HepG2 (cell line): ENCODE results near the gene LEMD2. TPM values are rescaled to one million over a fixed set of nuclear protein-coding genes. Genes with fewer than 3 reads are reported as not detected.

Experiments used
- AHR ChIP-seq: IDR thresholded peaks from 2 replicates; pipeline ENCODE4 v1.6.1; 2018; ENCODE audit warnings: missing genetic modification reagents, missing compliant biosample characterization
- BRCA1 ChIP-seq: sonication (generic); formaldehyde crosslinking; IDR thresholded peaks from 2 replicates; pipeline ENCODE4 v1.4.0; 2020; ENCODE audit warnings: missing genetic modification reagents
- CBX5 ChIP-seq: sonication (generic); formaldehyde crosslinking; IDR thresholded peaks from 2 replicates; pipeline ENCODE4 v1.4.0; 2020; ENCODE audit warnings: missing genetic modification reagents, borderline replicate concordance
- FOXP1 ChIP-seq, 2 experiments: fragments of 450-650 bp in 1 of 2; IDR thresholded peaks; 2 replicates each; pipeline ENCODE4 v1.6.1; 2017 to 2018; ENCODE audit warnings: antibody characterized with exemption in 1 of 2
- KDM1A ChIP-seq: IDR thresholded peaks from 2 replicates; pipeline ENCODE4 v1.6.1; 2016; ENCODE audit warnings: missing compliant biosample characterization
- MBD4 ChIP-seq: IDR thresholded peaks from 2 replicates; pipeline ENCODE4 v1.6.1; 2012; ENCODE audit warnings: low read length, inconsistent platforms, borderline replicate concordance
- MTA3 ChIP-seq: sonication (generic); formaldehyde crosslinking; IDR thresholded peaks from 2 replicates; pipeline ENCODE4 v1.4.0; 2020; ENCODE audit warnings: missing genetic modification reagents
- NKX3-1 ChIP-seq: sonication (generic); formaldehyde crosslinking; IDR thresholded peaks from 2 replicates; pipeline ENCODE4 v1.5.0; 2020; ENCODE audit warnings: missing genetic modification reagents
- NR1H2 ChIP-seq: sonication (generic); formaldehyde crosslinking; IDR thresholded peaks from 2 replicates; pipeline ENCODE4 v1.8.1; 2022; ENCODE audit warnings: low read depth, missing genetic modification reagents, borderline replicate concordance
- PTBP1 ChIP-seq: fragments of 200-400 bp; formaldehyde crosslinking; IDR thresholded peaks from 2 replicates; pipeline ENCODE4 v1.6.1; 2018; ENCODE audit warnings: low read length, low read depth; ENCODE audit not compliant: poor library complexity, severe bottlenecking
- SETDB1 ChIP-seq: sonication (generic); formaldehyde crosslinking; IDR thresholded peaks from 2 replicates; pipeline ENCODE4 v1.5.1; 2020; ENCODE audit warnings: missing genetic modification reagents, mild to moderate bottlenecking, borderline replicate concordance
- SPEN ChIP-seq: sonication (generic); formaldehyde crosslinking; IDR thresholded peaks from 2 replicates; pipeline ENCODE4 v1.5.1; 2020; ENCODE audit warnings: low read depth, mild to moderate bottlenecking, missing genetic modification reagents
- TMF1 ChIP-seq: sonication (generic); formaldehyde crosslinking; IDR thresholded peaks from 2 replicates; pipeline ENCODE4 v1.8.1; 2022; ENCODE audit warnings: low read depth, missing genetic modification reagents
- ZBTB3 ChIP-seq: sonication (generic); formaldehyde crosslinking; IDR thresholded peaks from 2 replicates; pipeline ENCODE4 v1.4.0; 2020; ENCODE audit warnings: low read depth, mild to moderate bottlenecking, moderate library complexity, missing genetic modification reagents, borderline replicate concordance
- ZKSCAN8 ChIP-seq: IDR thresholded peaks from 2 replicates; pipeline ENCODE4 v1.6.1; 2016; ENCODE audit warnings: borderline replicate concordance, missing genetic modification reagents, missing compliant biosample characterization
- ZNF12 ChIP-seq: sonication (generic); formaldehyde crosslinking; IDR thresholded peaks from 2 replicates; pipeline ENCODE4 v1.5.0; 2020; ENCODE audit warnings: missing genetic modification reagents
- ZNF724P ChIP-seq: sonication (generic); formaldehyde crosslinking; IDR thresholded peaks from 2 replicates; pipeline ENCODE4 v1.8.0; 2022; ENCODE audit warnings: missing genetic modification reagents, borderline replicate concordance
- ZNF772 ChIP-seq: sonication (generic); formaldehyde crosslinking; IDR thresholded peaks from 2 replicates; pipeline ENCODE4 v1.5.0; 2020; ENCODE audit warnings: mild to moderate bottlenecking, missing genetic modification reagents
- ZSCAN12 ChIP-seq: sonication (generic); formaldehyde crosslinking; IDR thresholded peaks from 2 replicates; pipeline ENCODE4 v1.9.0; 2021; ENCODE audit warnings: mild to moderate bottlenecking, missing genetic modification reagents
- polyA plus RNA-seq, 8 experiments: library from polyadenylated mRNA; depleted of rRNA in 3 of 8; stranded (reverse) in 7 of 8; unstranded in 1 of 8; fragments of >200 nt; fragmentation: Illumina TruSeq in 4 of 8; extraction: Trizol in 4 of 8; gene quantifications; 2 replicates each; pipeline versions ENCODE4 v1.2.1 to v1.2.3, GENCODE V29; 2011 to 2016; ENCODE audit warnings: low read depth in 4 of 8, missing spikeins in 1 of 8, mixed read lengths in 1 of 8; ENCODE audit not compliant: insufficient read depth in 1 of 8
- total RNA-seq, 5 experiments: library from RNA; depleted of rRNA; stranded (reverse); fragments of >200 nt; fragmentation: Illumina TruSeq; extraction: Trizol; gene quantifications; 2 replicates each; pipeline ENCODE4 v1.2.3, GENCODE V29; 2016; ENCODE audit warnings: low read depth in 1 of 5
- TF ChIP-seq, protein P1 (sequence below): IDR thresholded peaks from 2 replicates; pipeline ENCODE4 v1.6.1; 2016; ENCODE audit warnings: low read depth, control low read depth
- TF ChIP-seq, protein P2 (sequence below): IDR thresholded peaks from 2 replicates; pipeline ENCODE4 v1.4.0; 2020; ENCODE audit warnings: mild to moderate bottlenecking, missing genetic modification reagents
- TF ChIP-seq, protein P3 (sequence below): sonication (generic); formaldehyde crosslinking; IDR thresholded peaks from 2 replicates; pipeline ENCODE4 v1.4.0; 2020; ENCODE audit warnings: missing genetic modification reagents, borderline replicate concordance

Gene LEMD2
- total and polyA plus RNA-seq, 2 of the 13 experiments (the other 11 are each of a cell fraction or from before 2014, with no cell fraction given): 45.2 to 62.9 TPM

DNA sequence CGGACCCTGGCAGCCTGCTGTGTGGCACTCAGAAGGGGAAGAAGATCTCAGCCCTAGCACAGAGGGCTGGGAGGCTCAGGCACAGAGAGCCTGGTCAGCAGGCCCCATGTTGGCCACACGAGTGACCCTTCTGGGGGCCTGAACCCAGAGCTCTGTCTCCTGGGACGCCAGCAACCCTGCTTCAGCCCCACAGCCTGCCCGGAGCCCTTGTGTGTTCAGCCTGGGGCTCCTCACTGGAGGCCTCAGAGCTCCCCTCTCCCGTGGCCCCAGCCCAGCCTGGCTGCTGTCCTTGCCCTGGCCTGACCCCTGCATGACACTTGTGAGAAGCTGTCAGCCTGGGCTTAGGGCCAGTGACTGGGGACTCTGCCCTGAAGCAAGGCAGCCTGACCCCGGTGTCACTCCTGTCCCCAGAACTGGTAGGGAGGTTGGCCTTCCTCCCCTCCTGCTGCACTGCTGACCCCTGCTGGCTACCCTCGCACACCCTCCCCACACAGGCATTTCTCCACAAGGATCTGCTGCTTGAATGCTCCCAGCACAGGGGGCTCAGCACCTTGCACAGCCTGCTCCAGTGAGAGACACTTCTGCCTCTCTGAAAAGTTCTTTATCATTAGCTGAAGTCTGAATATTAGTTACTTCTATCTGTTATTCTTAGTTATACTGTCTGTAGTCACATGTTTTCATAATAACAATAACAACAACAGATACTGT, 26.9 kb downstream of the LEMD2 start (continued):
- peak; percentile 75; the same call in 1 of the 2 replicates for TF ChIP-seq CBX5
- TF ChIP-seq ZNF772 (CRISPR knock-in tag): peak; percentile 93
- peak; percentile 61; the same call in 1 of the 2 replicates for TF ChIP-seq BRCA1 (CRISPR knock-in tag)
- peak; percentile 79; the same call in 1 of the 2 replicates for TF ChIP-seq ZKSCAN8 (CRISPR knock-in tag)
- no peak for TF ChIP-seq ZBTB3 (CRISPR knock-in tag)
- TF ChIP-seq PTBP1: no peak
- peak; percentile 73 for TF ChIP-seq SPEN (CRISPR knock-in tag)
- TF ChIP-seq, protein P1, sequence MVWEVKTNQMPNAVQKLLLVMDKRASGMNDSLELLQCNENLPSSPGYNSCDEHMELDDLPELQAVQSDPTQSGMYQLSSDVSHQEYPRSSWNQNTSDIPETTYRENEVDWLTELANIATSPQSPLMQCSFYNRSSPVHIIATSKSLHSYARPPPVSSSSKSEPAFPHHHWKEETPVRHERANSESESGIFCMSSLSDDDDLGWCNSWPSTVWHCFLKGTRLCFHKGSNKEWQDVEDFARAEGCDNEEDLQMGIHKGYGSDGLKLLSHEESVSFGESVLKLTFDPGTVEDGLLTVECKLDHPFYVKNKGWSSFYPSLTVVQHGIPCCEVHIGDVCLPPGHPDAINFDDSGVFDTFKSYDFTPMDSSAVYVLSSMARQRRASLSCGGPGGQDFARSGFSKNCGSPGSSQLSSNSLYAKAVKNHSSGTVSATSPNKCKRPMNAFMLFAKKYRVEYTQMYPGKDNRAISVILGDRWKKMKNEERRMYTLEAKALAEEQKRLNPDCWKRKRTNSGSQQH (CRISPR knock-in tag): no peak
- no peak for TF ChIP-seq FOXP1 (IDR thresholded peaks at IDR 0.05)
- peak; percentile 49; the same call in 1 of the 2 replicates for TF ChIP-seq FOXP1 (CRISPR knock-in tag; IDR thresholded peaks at IDR 0.05)
- TF ChIP-seq, protein P2, sequence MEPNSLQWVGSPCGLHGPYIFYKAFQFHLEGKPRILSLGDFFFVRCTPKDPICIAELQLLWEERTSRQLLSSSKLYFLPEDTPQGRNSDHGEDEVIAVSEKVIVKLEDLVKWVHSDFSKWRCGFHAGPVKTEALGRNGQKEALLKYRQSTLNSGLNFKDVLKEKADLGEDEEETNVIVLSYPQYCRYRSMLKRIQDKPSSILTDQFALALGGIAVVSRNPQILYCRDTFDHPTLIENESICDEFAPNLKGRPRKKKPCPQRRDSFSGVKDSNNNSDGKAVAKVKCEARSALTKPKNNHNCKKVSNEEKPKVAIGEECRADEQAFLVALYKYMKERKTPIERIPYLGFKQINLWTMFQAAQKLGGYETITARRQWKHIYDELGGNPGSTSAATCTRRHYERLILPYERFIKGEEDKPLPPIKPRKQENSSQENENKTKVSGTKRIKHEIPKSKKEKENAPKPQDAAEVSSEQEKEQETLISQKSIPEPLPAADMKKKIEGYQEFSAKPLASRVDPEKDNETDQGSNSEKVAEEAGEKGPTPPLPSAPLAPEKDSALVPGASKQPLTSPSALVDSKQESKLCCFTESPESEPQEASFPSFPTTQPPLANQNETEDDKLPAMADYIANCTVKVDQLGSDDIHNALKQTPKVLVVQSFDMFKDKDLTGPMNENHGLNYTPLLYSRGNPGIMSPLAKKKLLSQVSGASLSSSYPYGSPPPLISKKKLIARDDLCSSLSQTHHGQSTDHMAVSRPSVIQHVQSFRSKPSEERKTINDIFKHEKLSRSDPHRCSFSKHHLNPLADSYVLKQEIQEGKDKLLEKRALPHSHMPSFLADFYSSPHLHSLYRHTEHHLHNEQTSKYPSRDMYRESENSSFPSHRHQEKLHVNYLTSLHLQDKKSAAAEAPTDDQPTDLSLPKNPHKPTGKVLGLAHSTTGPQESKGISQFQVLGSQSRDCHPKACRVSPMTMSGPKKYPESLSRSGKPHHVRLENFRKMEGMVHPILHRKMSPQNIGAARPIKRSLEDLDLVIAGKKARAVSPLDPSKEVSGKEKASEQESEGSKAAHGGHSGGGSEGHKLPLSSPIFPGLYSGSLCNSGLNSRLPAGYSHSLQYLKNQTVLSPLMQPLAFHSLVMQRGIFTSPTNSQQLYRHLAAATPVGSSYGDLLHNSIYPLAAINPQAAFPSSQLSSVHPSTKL (CRISPR knock-in tag): peak; percentile 93
- peak; percentile 60; the same call in 1 of the 2 replicates for TF ChIP-seq ZNF724P (CRISPR knock-in tag)
- TF ChIP-seq SETDB1 (CRISPR knock-in tag): no peak
- peak; percentile 82; the same call in 1 of the 2 replicates for TF ChIP-seq KDM1A (CRISPR knock-in tag)
- TF ChIP-seq MTA3 (CRISPR knock-in tag): no peak
- TF ChIP-seq NR1H2: no peak; the same call in 1 of the 2 replicates
- TF ChIP-seq ZNF12 (CRISPR knock-in tag): no peak
- TF ChIP-seq ZSCAN12 (CRISPR knock-in tag): no peak
- no peak for TF ChIP-seq AHR (CRISPR knock-in tag)
- no peak for TF ChIP-seq MBD4
- TF ChIP-seq TMF1 (CRISPR knock-in tag): no peak
- TF ChIP-seq, protein P3, sequence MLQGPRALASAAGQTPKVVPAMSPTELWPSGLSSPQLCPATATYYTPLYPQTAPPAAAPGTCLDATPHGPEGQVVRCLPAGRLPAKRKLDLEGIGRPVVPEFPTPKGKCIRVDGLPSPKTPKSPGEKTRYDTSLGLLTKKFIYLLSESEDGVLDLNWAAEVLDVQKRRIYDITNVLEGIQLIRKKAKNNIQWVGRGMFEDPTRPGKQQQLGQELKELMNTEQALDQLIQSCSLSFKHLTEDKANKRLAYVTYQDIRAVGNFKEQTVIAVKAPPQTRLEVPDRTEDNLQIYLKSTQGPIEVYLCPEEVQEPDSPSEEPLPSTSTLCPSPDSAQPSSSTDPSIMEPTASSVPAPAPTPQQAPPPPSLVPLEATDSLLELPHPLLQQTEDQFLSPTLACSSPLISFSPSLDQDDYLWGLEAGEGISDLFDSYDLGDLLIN (CRISPR knock-in tag): no peak
- no peak for TF ChIP-seq NKX3-1 (CRISPR knock-in tag)
